Right lobe of liver (tissue), 6 donors: ENCODE data around the gene BEAN1. TPM values are rescaled to one million over a fixed set of nuclear protein-coding genes. Genes with fewer than 3 reads are reported as not detected.
A peak's percentile ranks its signal among the peaks of the same experiment; 100 is the strongest.
"Not testable (repeated sequence)": the region's sequence is repeated elsewhere in the genome, so short reads cannot be mapped to it uniquely, and the experiment has no call there.

ENCODE experiments used
- ATAC-seq, 4 donors: fragments of 200-7000 bp; cut with Tn5 transposase; one replicate each; pipeline ENCODE4 v1.9.1; 2020; ENCODE audit warnings: mild to moderate bottlenecking in 4 of 4, moderate library complexity in 4 of 4
- DNase-seq, 3 donors: peaks; one replicate each; pipeline ENCODE4 v3.0.0-alpha.2; 2020
- H3K27ac ChIP-seq, 3 donors: fragments of 200-600 bp; one replicate each; pipeline ENCODE4 v1.8.0; 2022
- H3K27me3 ChIP-seq, 2 donors: fragments of 200-600 bp; one replicate each; pipeline ENCODE4 v1.8.0; 2022
- H3K36me3 ChIP-seq, 4 donors: fragments of 200-600 bp; sonication (generic) in 1 of 4; one replicate each; pipeline versions ENCODE4 v1.5.1 to v1.8.0; 2017 to 2022; ENCODE audit warnings: control low read depth in 1 of 4
- H3K4me1 ChIP-seq, 4 donors: fragments of 200-600 bp; sonication (generic) in 1 of 4; one replicate each; pipeline versions ENCODE4 v1.5.1 to v1.8.0; 2017 to 2022; ENCODE audit warnings: control low read depth in 1 of 4
- H3K4me3 ChIP-seq, 3 donors: fragments of 200-600 bp; one replicate each; pipeline ENCODE4 v1.8.0; 2022
- H3K9me3 ChIP-seq, 4 donors: fragments of 200-600 bp; sonication (generic) in 1 of 4; one replicate each; pipeline versions ENCODE4 v1.5.1 to v1.8.0; 2017 to 2022; ENCODE audit warnings: control low read depth in 1 of 4
- POLR2A ChIP-seq: fragments of 450-650 bp; IDR thresholded peaks from one replicate; pipeline ENCODE4 v1.6.1; 2017; ENCODE audit warnings: antibody characterized with exemption, mild to moderate bottlenecking
- WGBS: methylation state at CpG from one replicate; pipeline ENCODE4 v1.1.6; 2018; ENCODE audit warnings: low coverage, low lambda C conversion rate; ENCODE audit not compliant: insufficient coverage; ENCODE audit errors: missing lambda C conversion rate; 5-methylcytosine and 5-hydroxymethylcytosine counted together
- intact Hi-C, 2 donors: fragments of 100-400 bp; cut with DNase I; formaldehyde crosslinking; loops; one replicate each; pipeline versions ENCODE4 v1.11.2 to v1.14.1; 2022
- total RNA-seq, 6 experiments: library from RNA; depleted of rRNA in 2 of 6; stranded (reverse); fragments of >200 nt in 2 of 6; fragmentation: NEBNext Ultra II Directional in 3 of 6; extraction: Animal tissue kit (Norgen Biotek cat#: 25700) in 3 of 6; gene quantifications; one replicate each; pipeline versions ENCODE4 v1.1.0 to v1.2.4, GENCODE V29; 2016 to 2023
- TF ChIP-seq, protein P1 (sequence below), 4 donors: fragments of 200-600 bp in 3 of 4; fragments of 450-650 bp in 1 of 4; IDR thresholded peaks; one replicate each; pipeline versions ENCODE4 v1.5.1 to v1.8.0; 2016 to 2022; ENCODE audit warnings: antibody characterized with exemption in 4 of 4, mild to moderate bottlenecking in 2 of 4
- donor health status: DM: no; HTN: yes; CAD: no.
- donor health status: DM: no; HTN: no; CAD: no.
- donor health status: DM: no; HTN: no; CAD: no.
- donor health status: DM: no; HTN: yes; CAD: no.
- donor health status: DM: no; HTN: yes; CAD: no.

Gene BEAN1
- total RNA-seq, 6 experiments from 2014 or later = 0.09 to 0.26 (median 0.10) TPM; not detected in 3

DNA sequence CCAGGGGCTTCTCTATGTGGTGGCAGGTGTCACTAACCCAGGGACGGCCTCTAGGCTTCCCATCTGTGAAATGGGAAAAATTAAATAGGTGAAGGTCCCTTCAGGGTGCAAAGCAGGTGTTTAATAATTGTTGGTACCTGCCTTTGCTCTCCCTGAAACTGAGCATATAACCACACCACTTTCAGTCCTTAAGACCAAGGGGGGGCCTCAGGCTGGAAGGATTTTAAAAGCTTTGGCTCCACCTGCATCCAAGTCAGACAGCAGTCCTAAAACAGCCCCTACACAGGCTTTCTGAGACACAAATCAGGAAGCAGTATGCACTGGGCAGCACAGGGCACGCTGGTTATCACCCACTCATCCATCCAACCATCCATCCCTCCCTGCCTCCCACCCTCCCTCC, 67.8 kb downstream of the BEAN1 start:
- no peaks in the 10 kb centered on the region for H3K27me3 ChIP-seq
- no peaks in the 10 kb centered on the region for H3K36me3 ChIP-seq
- ATAC-seq (no peak), DNase-seq (peak in 1 of 3 donors; percentile 22)
- no peak for TF ChIP-seq POLR2A
- TF ChIP-seq, protein P1, sequence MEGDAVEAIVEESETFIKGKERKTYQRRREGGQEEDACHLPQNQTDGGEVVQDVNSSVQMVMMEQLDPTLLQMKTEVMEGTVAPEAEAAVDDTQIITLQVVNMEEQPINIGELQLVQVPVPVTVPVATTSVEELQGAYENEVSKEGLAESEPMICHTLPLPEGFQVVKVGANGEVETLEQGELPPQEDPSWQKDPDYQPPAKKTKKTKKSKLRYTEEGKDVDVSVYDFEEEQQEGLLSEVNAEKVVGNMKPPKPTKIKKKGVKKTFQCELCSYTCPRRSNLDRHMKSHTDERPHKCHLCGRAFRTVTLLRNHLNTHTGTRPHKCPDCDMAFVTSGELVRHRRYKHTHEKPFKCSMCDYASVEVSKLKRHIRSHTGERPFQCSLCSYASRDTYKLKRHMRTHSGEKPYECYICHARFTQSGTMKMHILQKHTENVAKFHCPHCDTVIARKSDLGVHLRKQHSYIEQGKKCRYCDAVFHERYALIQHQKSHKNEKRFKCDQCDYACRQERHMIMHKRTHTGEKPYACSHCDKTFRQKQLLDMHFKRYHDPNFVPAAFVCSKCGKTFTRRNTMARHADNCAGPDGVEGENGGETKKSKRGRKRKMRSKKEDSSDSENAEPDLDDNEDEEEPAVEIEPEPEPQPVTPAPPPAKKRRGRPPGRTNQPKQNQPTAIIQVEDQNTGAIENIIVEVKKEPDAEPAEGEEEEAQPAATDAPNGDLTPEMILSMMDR (IDR thresholded peaks at IDR 0.05) = no peak
- H3K9me3 ChIP-seq = no peaks in the 10 kb centered on the region
- H3K27ac ChIP-seq = no peak overlapping the region
- WGBS = 90% methylated on average over 1 of the region's 2 CpGs
- no peak overlapping the region for H3K4me3 ChIP-seq
- intact Hi-C loops = no loop called here
- H3K4me1 ChIP-seq = no peaks in the 10 kb centered on the region

- Histone ChIP-seq H3K27ac (no peak overlapping the region), H3K4me3 (no peak overlapping the region), H3K4me1 (no peaks in the 10 kb centered on the region), H3K9me3 (no peaks in the 10 kb centered on the region), H3K27me3 (no peaks in the 10 kb centered on the region), H3K36me3 (no peaks in the 10 kb centered on the region)
- TF ChIP-seq POLR2A = no peak
- TF ChIP-seq, protein P1 (IDR thresholded peaks at IDR 0.05) = no peak
- no peak for ATAC-seq
- intact Hi-C loops = no loop called here
- WGBS = 97% methylated on average over 2 of the region's 2 CpGs
- peak in 1 of 3 donors; percentile 15 for DNase-seq
Measured at GRCh38 chr16:66495440-66495839, 68.3 kb downstream of the BEAN1 start.

- H3K4me3 ChIP-seq, H3K27ac ChIP-seq, H3K4me1 ChIP-seq, H3K36me3 ChIP-seq, intact Hi-C loops, H3K27me3 ChIP-seq, ATAC-seq, H3K9me3 ChIP-seq: not testable (repeated sequence)
- DNase-seq = peak in 1 of 3 donors; percentile 16
- 100% methylated on average over 2 of the region's 10 CpGs for WGBS
Measured at GRCh38 chr16:66496226-66496625, 69.1 kb downstream of the BEAN1 start.

- H3K9me3 ChIP-seq, H3K27ac ChIP-seq, DNase-seq, H3K27me3 ChIP-seq, intact Hi-C loops, H3K36me3 ChIP-seq, ATAC-seq, H3K4me3 ChIP-seq: not testable (repeated sequence)
- peaks cover 0 to 12% (median 6%) of the 10 kb centered on the region in 4 donors for H3K4me1 ChIP-seq
- 100% methylated on average over 1 of the region's 2 CpGs for WGBS
Measured at GRCh38 chr16:66497921-66498320, 70.8 kb downstream of the BEAN1 start.

GRCh38 chr16:66501563-66501962, 74.5 kb downstream of the BEAN1 start:
- 84% methylated on average over 3 of the region's 4 CpGs for WGBS
- intact Hi-C loops, DNase-seq, H3K36me3 ChIP-seq, H3K9me3 ChIP-seq, H3K4me3 ChIP-seq, ATAC-seq, H3K27me3 ChIP-seq: not testable (repeated sequence)
- peaks cover 0 to 25% (median 12%) of the 10 kb centered on the region in 4 donors for H3K4me1 ChIP-seq
- peak overlapping the region in 1 of 3 donors; percentile 97 for H3K27ac ChIP-seq

DNA sequence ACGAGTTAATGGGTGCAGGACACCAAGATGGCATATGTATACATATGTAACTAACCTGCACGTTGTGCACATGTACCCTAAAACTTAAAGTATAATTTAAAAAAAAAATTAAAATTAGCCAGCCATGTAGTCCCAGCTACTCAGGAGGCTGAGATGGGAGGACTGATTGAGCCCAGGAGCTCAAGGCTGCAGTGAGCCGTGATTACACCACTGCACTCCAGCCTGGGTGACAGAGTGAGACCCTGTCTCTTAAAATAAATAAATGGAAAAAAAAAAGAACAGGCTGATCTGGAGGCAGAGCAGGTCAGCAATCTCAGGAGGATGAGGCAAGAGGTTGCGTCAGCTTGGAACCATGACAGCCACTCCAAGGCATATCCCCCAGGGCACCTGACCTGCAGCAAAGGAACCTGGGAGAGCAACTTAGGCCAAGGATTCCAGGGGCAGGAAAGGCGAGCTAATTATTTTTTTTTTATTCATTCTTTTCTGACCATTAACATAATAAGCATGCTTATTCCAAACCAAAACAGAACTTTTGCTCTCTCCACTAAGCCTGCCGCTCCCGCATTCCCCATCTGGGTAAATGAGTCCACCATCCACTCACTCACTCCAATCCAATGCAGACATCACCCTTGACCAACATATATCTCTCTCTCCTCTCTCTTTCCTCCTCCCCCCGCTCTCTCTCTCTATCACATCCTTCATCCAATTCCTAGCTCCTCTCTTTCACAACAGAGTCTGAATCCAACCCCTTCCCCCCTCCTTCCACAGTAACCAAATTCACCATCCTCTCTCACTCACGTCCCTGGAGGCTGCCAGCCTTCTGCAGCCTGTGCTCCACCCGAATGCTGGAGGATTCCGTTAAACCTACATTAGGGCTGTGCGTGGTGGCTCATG, 75.2 kb downstream of the BEAN1 start:
- peak overlapping the region in 1 of 3 donors; percentile 14 for H3K4me3 ChIP-seq
- TF ChIP-seq, protein P1 (IDR thresholded peaks at IDR 0.05) = no peak
- TF ChIP-seq POLR2A = peak; percentile 36
- DNase-seq (peak; percentile 75 to 92 (median 88)), ATAC-seq (peak; percentile 70 to 89 (median 80))
- H3K27ac ChIP-seq = peak overlapping the region; percentile 35 to 97 (median 78)
- intact Hi-C loops = no loop called here
- H3K9me3 ChIP-seq = no peaks in the 10 kb centered on the region
- no peaks in the 10 kb centered on the region for H3K27me3 ChIP-seq
- no peaks in the 10 kb centered on the region for H3K36me3 ChIP-seq
- WGBS = 39% methylated on average over 12 of the region's 12 CpGs
- H3K4me1 ChIP-seq = peaks cover 0 to 29% (median 12%) of the 10 kb centered on the region in 4 donors
